ENCODE measurements around the gene NOSTRIN.

Gene NOSTRIN

GRCh38 chr2:168849610-168850009 is 47.2 kb downstream of the NOSTRIN start:
- ChIA-PET CTCF (no interaction called here), POLR2A (ENCODE audit: low non-redundant PET) (no interaction called here)
- DNase-seq (ENCODE audit: low spot score) = no peak
- no peak for TF ChIP-seq CTCF (conservative IDR thresholded peaks at IDR 0.05; ENCODE audit: low read depth)
- no peak overlapping the region for H3K27ac ChIP-seq

- POLR2A ChIA-PET (ENCODE audit: low non-redundant PET) = no interaction called here
- CTCF ChIA-PET = no interaction called here
- DNase-seq (ENCODE audit: low spot score) = no peak
- no peak for TF ChIP-seq CTCF (conservative IDR thresholded peaks at IDR 0.05; ENCODE audit: low read depth)
- H3K27ac ChIP-seq = no peak overlapping the region
Measured at GRCh38 chr2:168850846-168851245, 48.4 kb downstream of the NOSTRIN start.

- ChIA-PET CTCF (no interaction called here), POLR2A (ENCODE audit: low non-redundant PET) (interaction anchor here (0.6 kb wide), 1 partner anchor 10 kb away, joined by 3 read pairs; no protein-coding TSS in a partner anchor)
- DNase-seq (ENCODE audit: low spot score) = peak; percentile 53
- no peak overlapping the region for H3K27ac ChIP-seq
- TF ChIP-seq CTCF (conservative IDR thresholded peaks at IDR 0.05; ENCODE audit: low read depth) = no peak
Measured at GRCh38 chr2:168851674-168852320, 49.4 kb downstream of the NOSTRIN start.

- POLR2A ChIA-PET (ENCODE audit: low non-redundant PET) = no interaction called here
- DNase-seq (ENCODE audit: low spot score) = no peak
Measured at GRCh38 chr2:168852481-168852880, 50.0 kb downstream of the NOSTRIN start.

GRCh38 chr2:168853471-168853870 is 51.0 kb downstream of the NOSTRIN start:
- no peak overlapping the region for H3K27ac ChIP-seq
- ChIA-PET CTCF (no interaction called here), POLR2A (ENCODE audit: low non-redundant PET) (no interaction called here)
- no peak for DNase-seq (ENCODE audit: low spot score)
- no peak for TF ChIP-seq CTCF (conservative IDR thresholded peaks at IDR 0.05; ENCODE audit: low read depth)

More at GRCh38 chr2:168852481-168852880, 50.0 kb downstream of the NOSTRIN start:
- CTCF ChIA-PET = no interaction called here
- no peak overlapping the region for H3K27ac ChIP-seq
- TF ChIP-seq CTCF (conservative IDR thresholded peaks at IDR 0.05; ENCODE audit: low read depth) = no peak

- POLR2A ChIA-PET (ENCODE audit: low non-redundant PET) = no interaction called here
- CTCF ChIA-PET = no interaction called here
Measured at GRCh38 chr2:168854651-168855050, 52.2 kb downstream of the NOSTRIN start.

More at GRCh38 chr2:168854651-168855050, 52.2 kb downstream of the NOSTRIN start:
- H3K27ac ChIP-seq = no peak overlapping the region
- no peak for DNase-seq (ENCODE audit: low spot score)
- TF ChIP-seq CTCF (conservative IDR thresholded peaks at IDR 0.05; ENCODE audit: low read depth) = no peak
